22Rv1 (cell line): ENCODE measurements around the gene PNPLA3.

Experiments used
- H3K27ac ChIP-seq: fragments of 450-650 bp; 2 replicates; pipeline ENCODE4 v1.5.1; 2017
- CTCF ChIP-seq: fragments of 450-650 bp; IDR thresholded peaks from 2 replicates; pipeline ENCODE4 v1.5.1; 2017; ENCODE audit warnings: mild to moderate bottlenecking
- ZFX ChIP-seq: fragments of 450-650 bp; IDR thresholded peaks from 2 replicates; pipeline ENCODE4 v1.6.1; 2017; ENCODE audit warnings: antibody characterized with exemption, borderline replicate concordance

Gene PNPLA3

GRCh38 chr22:43975041-43975440, 51.4 kb downstream of the PNPLA3 start:
- H3K27ac ChIP-seq = no peak overlapping the region
- TF ChIP-seq ZFX (no peak), CTCF (no peak)

DNA sequence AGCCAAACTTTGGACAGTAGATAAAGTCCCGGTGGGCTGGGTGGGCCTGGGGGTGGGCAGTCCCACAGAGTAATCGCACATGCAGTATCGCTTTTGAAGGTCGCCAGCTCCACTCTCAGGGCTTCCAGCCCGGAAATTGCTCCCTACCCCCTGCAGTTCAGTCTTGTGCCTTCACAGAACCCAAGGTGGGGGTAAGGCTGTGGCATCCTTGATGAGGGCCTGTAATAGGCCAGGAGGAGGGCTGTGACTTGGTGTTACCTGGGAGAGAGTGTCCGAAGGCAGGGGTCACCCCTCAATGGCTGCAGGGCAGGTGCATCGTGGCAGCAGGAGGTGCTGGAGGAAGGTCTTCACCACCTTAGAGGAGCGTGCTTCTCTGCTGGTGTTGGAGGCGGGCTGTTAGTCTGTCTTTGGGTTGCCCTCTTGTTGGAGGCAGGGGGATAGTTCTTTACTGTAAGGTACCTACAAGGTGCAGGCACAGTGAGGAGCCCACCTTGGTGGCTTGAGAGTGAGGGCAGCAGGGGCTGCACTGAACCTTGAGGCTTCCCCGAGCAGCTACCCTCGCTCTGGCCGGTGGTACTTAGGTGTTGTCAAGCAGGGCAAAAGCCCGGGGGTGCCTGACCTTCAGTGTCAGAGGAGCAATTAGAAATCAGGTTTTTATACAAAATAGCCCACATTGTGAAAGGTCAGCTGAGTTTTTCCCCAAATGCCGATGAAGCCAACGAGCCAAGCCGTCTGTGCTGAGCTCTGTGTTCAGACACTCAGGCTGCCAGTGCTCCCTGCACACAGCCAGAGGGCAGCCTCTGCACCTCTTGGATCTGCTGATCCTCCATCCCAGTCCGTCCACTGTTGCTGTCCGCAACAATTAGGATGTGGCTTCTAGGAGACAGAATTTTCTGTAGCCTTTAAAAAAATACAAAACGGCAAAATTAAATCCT, 53.5 kb downstream of the PNPLA3 start:
- TF ChIP-seq CTCF (no peak), ZFX (no peak)
- H3K27ac ChIP-seq = no peak overlapping the region

DNA sequence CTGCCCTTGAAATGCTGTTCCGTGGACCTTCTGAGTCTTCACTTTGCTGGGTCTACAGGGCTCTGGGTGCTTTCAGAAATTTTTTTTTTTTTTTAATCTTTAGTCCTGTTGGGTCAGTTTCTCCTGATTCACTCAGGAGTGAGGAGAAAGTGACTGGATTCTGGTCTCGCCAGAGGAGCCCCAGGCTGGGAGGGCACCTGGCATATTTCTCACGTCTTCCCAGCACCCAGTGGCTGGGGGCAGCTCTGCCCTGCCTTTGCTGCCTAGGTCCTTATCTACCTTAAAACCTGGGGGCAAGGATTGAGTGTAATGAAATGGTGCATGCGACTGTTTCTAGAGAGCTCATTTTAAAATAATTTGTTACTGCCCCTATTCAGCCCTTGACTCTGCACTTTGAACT, 55.0 kb downstream of the PNPLA3 start:
- TF ChIP-seq ZFX (no peak), CTCF (no peak)
- H3K27ac ChIP-seq = no peak overlapping the region

GRCh38 chr22:43980579-43980978, 57.0 kb downstream of the PNPLA3 start:
- no peak overlapping the region for H3K27ac ChIP-seq
- TF ChIP-seq CTCF = no peak
- no peak for TF ChIP-seq ZFX

DNA sequence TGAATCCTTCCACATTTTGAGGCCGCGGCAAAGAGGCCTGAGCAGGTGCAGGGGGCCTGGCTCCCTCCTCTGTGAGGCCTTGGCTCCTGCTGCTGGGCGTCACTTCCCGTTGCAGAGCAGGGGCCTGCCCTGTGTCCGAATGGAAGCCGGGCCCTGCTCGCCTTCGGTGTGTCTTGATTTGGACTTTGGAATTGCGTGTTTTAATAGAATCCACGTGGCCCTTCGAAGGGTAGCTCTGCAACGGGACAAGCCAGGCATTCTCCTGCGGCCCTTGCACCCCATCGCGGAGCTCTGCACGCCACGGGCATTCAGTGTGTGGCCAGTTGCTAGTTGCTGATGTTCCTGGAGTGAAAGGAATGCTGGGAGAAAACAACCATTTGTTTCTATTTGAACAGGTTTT, 57.4 kb downstream of the PNPLA3 start:
- no peak overlapping the region for H3K27ac ChIP-seq
- TF ChIP-seq CTCF (no peak), ZFX (no peak)

- TF ChIP-seq ZFX (no peak), CTCF (no peak)
- no peak overlapping the region for H3K27ac ChIP-seq
Measured at GRCh38 chr22:43983808-43984207, 60.2 kb downstream of the PNPLA3 start.

GRCh38 chr22:43985532-43985931, 61.9 kb downstream of the PNPLA3 start:
- no peak for TF ChIP-seq CTCF
- TF ChIP-seq ZFX = no peak
- no peak overlapping the region for H3K27ac ChIP-seq
